ENCODE results near the gene ALDH7A1. TPM values are rescaled to one million over a fixed set of nuclear protein-coding genes. Genes with fewer than 3 reads are reported as not detected.
A peak's percentile ranks its signal among the peaks of the same experiment; 100 is the strongest.
"Not testable (repeated sequence)": the region's sequence is repeated elsewhere in the genome, so short reads cannot be mapped to it uniquely, and the experiment has no call there.

ALDH7A1 gene
- total RNA-seq, 2 donors from 2014 or later = 49.2 to 75.7 TPM

DNA sequence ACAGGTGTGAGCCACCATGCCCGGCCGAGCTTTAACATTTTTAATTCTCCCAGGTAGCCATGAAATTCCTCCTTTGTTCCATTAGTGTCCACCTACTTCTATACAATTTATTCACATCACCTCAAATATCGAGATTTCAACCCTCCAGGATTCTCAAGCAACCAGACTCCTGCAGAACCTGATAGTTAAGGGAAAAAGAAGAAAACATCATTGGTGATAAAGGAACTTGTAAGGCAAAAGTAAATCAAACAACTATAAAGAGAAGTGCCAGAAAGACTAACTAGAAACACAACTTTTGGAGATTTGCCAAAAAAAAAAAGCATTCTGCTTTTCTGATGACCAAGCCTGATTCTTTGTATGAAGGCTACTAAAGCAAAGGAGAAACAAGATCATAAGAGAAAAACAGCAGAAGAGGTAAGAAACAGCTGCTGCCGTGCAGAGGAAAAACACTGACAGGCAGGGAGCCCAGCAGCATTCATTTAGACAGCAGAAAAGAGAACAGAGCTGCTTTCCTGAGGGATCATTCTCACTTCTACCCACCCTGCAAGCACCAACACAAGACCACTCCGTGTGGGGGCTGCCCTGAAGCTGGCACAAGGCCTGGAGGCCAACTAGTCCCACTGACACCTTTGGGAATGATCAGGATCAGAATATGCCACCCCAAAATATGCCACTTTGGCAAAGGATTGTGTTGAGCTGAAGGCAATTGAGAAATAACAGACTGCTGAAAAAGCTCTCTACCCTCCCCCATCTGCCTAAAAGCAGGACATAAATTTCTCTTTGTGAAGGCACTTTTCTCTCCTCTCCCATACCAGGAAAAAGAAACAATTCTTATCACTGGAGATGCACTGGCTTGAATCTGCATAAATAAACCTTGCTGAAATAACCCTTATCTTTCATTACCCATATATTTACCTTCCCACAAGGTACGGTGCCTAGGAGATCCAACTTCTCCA, 75.1 kb downstream of the ALDH7A1 start:
- Histone ChIP-seq H3K4me1 (peaks cover 7% of the 10 kb centered on the region), H3K9me3 (no peaks in the 10 kb centered on the region), H3K4me3 (no peak overlapping the region), H3K9ac (ENCODE audit: low read depth in 2 of 2, low read length in 2 of 2) (no peak overlapping the region), H3K27me3 (no peaks in the 10 kb centered on the region), H3K27ac (peak overlapping the region; percentile 47), H3K36me3 (no peaks in the 10 kb centered on the region)
- peak; percentile 28 for DNase-seq
- TF ChIP-seq, protein P1, sequence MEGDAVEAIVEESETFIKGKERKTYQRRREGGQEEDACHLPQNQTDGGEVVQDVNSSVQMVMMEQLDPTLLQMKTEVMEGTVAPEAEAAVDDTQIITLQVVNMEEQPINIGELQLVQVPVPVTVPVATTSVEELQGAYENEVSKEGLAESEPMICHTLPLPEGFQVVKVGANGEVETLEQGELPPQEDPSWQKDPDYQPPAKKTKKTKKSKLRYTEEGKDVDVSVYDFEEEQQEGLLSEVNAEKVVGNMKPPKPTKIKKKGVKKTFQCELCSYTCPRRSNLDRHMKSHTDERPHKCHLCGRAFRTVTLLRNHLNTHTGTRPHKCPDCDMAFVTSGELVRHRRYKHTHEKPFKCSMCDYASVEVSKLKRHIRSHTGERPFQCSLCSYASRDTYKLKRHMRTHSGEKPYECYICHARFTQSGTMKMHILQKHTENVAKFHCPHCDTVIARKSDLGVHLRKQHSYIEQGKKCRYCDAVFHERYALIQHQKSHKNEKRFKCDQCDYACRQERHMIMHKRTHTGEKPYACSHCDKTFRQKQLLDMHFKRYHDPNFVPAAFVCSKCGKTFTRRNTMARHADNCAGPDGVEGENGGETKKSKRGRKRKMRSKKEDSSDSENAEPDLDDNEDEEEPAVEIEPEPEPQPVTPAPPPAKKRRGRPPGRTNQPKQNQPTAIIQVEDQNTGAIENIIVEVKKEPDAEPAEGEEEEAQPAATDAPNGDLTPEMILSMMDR (IDR thresholded peaks at IDR 0.05) = no peak
- intact Hi-C loops (cut with DNase I) = no loop called here

DNA sequence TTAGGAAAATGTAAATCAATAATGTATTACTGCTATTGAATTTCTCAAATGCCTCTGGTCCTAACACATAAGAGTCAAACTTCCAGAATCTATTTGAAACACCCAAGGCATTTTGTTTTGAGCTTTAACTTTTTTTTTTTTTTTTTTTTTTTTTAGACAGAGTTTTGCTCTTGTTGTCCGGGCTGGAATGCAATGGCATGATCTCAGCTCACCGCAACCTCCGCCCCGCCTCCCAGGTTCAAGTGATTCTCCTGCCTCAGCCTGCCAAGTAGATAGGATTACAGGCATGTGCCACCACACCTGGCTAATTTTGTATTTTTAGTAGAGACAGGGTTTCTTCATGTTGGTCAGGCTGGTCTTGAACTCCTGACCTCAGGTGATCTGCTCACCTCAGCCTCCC, 75.8 kb downstream of the ALDH7A1 start:
- H3K27ac ChIP-seq; H3K9ac ChIP-seq (ENCODE audit: low read depth in 2 of 2, low read length in 2 of 2); intact Hi-C loops (cut with DNase I); H3K9me3 ChIP-seq; H3K4me3 ChIP-seq; H3K36me3 ChIP-seq; H3K27me3 ChIP-seq; H3K4me1 ChIP-seq: not testable (repeated sequence)
- peak; percentile 32 for DNase-seq

DNA sequence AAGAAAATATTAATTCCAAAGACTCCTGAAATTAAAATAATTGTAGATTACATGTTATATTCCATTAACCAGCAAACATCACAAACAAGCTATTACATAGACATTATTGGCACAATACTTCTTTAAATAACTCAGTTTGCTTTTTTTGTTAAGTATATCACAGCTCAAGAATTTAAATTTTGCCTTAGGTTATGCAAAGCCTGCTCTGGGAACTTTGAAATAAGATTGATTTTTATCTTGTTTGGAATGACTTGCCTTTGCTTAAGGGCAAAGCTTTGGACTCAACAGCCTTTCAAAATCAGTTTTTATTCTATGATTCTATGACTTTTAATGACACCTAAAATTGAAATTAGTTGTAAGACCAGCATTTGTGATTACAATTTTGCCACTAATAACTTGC, 78.2 kb downstream of the ALDH7A1 start:
- H3K9ac ChIP-seq (ENCODE audit: low read depth in 2 of 2, low read length in 2 of 2) = no peak overlapping the region
- no peaks in the 10 kb centered on the region for H3K36me3 ChIP-seq
- intact Hi-C loops (cut with DNase I) = no loop called here
- H3K27ac ChIP-seq = no peak overlapping the region
- no peaks in the 10 kb centered on the region for H3K9me3 ChIP-seq
- H3K4me3 ChIP-seq = no peak overlapping the region
- H3K27me3 ChIP-seq = no peaks in the 10 kb centered on the region
- TF ChIP-seq, protein P1 (IDR thresholded peaks at IDR 0.05) = no peak
- no peak for DNase-seq
- peaks cover 7% of the 10 kb centered on the region for H3K4me1 ChIP-seq

DNA sequence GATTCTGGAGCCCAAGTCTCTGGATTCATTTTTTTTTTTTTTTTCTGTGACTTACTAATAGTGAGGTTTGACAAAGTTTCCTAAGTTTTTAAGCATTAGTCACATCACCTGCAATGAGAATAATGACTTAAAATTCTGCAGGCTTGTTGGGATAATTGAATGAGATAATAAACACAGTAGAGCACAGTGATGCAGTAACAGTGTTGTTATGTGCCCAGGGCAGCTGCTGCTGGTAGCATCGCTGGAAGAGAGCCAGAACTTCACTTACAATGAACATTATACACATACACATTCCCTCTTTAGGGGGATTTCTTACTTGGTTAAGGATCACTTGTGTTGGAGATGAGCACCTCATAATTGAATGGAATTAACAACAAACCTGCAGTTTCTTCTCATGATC, 78.9 kb downstream of the ALDH7A1 start:
- H3K36me3 ChIP-seq = no peaks in the 10 kb centered on the region
- peaks cover 7% of the 10 kb centered on the region for H3K4me1 ChIP-seq
- DNase-seq = no peak
- no peak overlapping the region for H3K4me3 ChIP-seq
- no peak overlapping the region for H3K9ac ChIP-seq (ENCODE audit: low read depth in 2 of 2, low read length in 2 of 2)
- no peaks in the 10 kb centered on the region for H3K9me3 ChIP-seq
- TF ChIP-seq, protein P1 (IDR thresholded peaks at IDR 0.05) = no peak
- intact Hi-C loops (cut with DNase I) = no loop called here
- no peak overlapping the region for H3K27ac ChIP-seq
- no peaks in the 10 kb centered on the region for H3K27me3 ChIP-seq

DNA sequence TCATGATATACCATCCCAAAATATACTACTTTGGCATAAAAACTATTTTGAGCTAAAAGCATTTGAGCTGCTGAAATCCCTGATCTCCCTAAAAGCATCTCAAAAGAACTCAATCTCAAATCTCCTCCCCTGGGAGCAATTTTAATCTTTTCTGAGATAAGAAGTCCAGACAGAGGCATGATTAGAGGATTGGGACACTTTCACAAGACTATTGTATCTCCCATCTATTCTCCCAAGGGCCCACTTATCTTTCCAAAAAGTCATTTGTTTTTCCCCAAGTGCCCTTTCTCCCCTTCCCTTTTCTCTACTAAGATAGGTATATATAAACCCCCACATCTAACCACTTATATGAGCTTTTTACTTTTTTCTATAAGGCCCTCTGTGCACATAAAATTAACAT, 79.7 kb downstream of the ALDH7A1 start:
- no peak for DNase-seq
- TF ChIP-seq, protein P1 (IDR thresholded peaks at IDR 0.05) = no peak
- Histone ChIP-seq H3K4me1 (peaks cover 7% of the 10 kb centered on the region), H3K27me3 (no peaks in the 10 kb centered on the region), H3K9ac (ENCODE audit: low read depth in 2 of 2, low read length in 2 of 2) (no peak overlapping the region), H3K27ac (no peak overlapping the region), H3K4me3 (no peak overlapping the region), H3K36me3 (no peaks in the 10 kb centered on the region), H3K9me3 (no peaks in the 10 kb centered on the region)
- intact Hi-C loops (cut with DNase I) = no loop called here

DNA sequence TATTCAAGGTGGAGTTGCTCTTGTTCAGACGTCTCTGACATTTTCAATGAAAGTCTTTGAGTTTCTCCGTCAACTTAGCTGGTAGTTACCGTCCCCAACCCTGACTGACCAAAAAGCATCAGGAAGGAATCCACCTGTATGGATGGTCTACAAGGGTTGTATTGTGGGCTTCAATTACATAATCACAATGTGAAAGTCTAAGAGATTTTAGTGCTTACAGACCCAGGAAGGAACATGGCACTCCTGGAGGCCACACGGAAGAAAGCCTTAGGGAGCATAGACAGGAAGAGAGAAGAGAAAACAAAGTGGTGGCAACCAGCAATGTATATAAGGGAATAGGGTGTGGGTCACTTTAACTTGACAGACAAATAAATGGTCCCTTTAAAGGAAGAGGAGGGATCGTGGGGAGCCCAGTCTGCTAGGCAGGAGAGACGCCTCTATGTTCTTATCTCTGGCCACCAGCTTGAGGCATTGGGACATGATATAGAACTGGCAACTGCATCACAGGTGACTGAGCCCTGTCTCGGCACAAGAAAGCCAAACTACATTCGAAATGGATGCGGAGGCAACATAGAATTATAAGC, 80.4 kb downstream of the ALDH7A1 start:
- no peak for DNase-seq
- H3K4me1 ChIP-seq = peaks cover under 1% of the 10 kb centered on the region
- H3K27ac ChIP-seq = no peak overlapping the region
- intact Hi-C loops (cut with DNase I) = no loop called here
- H3K9ac ChIP-seq (ENCODE audit: low read depth in 2 of 2, low read length in 2 of 2) = no peak overlapping the region
- H3K4me3 ChIP-seq = no peak overlapping the region
- no peaks in the 10 kb centered on the region for H3K36me3 ChIP-seq
- no peaks in the 10 kb centered on the region for H3K27me3 ChIP-seq
- H3K9me3 ChIP-seq = no peaks in the 10 kb centered on the region
- TF ChIP-seq, protein P1 (IDR thresholded peaks at IDR 0.05) = no peak

All from colonic mucosa (tissue), 4 donors.